ENCODE measurements around the gene NOX3. TPM values are rescaled to one million over a fixed set of nuclear protein-coding genes. Genes with fewer than 3 reads are reported as not detected.

The NOX3 gene, protein sequence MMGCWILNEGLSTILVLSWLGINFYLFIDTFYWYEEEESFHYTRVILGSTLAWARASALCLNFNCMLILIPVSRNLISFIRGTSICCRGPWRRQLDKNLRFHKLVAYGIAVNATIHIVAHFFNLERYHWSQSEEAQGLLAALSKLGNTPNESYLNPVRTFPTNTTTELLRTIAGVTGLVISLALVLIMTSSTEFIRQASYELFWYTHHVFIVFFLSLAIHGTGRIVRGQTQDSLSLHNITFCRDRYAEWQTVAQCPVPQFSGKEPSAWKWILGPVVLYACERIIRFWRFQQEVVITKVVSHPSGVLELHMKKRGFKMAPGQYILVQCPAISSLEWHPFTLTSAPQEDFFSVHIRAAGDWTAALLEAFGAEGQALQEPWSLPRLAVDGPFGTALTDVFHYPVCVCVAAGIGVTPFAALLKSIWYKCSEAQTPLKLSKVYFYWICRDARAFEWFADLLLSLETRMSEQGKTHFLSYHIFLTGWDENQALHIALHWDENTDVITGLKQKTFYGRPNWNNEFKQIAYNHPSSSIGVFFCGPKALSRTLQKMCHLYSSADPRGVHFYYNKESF
- total RNA-seq = not detected in 2 replicates

DNA sequence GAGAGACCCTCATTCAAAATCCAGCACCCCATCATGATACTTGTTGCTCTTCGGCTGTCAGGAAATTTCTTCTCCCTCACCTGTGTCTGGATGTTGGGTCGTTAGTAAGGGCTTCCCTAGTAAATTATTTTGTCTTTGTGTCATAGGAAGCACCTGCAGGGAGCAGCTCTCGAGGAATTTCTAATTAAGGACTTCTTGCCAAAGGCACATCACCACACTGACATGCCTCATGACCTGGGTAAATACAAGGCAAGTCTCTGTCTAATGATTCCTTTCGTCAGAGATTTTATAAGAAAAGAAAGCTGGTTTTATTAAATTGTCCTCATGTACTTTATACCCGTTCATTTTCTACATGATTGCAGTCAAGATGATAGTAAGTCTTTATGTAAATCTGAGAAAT, at the start of gene NOX3:
TSS of gene NOX3 (minus strand) at position 74 of the 400 bp plus-strand sequence. CDS start at position 35, 39 bp downstream.

Other genes with a start within 250 kb of the NOX3 start
- not detected in 2 replicates for gene CLDN20, start 191.8 kb downstream of the NOX3 start, total RNA-seq
- 28.8 and 33.9 TPM in 2 replicates for gene TFB1M, start 141.4 kb downstream of the NOX3 start, total RNA-seq

All from mammary microvascular endothelial cell (primary cell).